ENCODE results near the gene LIMCH1. TPM values are rescaled to one million over a fixed set of nuclear protein-coding genes. Genes with fewer than 3 reads are reported as not detected.

Gene LIMCH1
- total RNA-seq, 1 experiment from 2014 or later, result 19.7 TPM

- Histone ChIP-seq H2AFZ (ENCODE audit: low read length) (no peak overlapping the region), H3K27me3 (ENCODE audit: low read length) (no peaks in the 10 kb centered on the region), H4K20me1 (ENCODE audit: low read length) (no peaks in the 10 kb centered on the region), H3K4me2 (ENCODE audit: low read length) (no peak overlapping the region), H3K9me2 (replicated peaks; ENCODE audit: low read length) (no peaks in the 10 kb centered on the region), H3K4me3 (ENCODE audit: low read length) (no peak overlapping the region), H3K9ac (ENCODE audit: low read length) (no peak overlapping the region), H3F3A (ENCODE audit: low read length, unreplicated experiment) (no peaks in the 10 kb centered on the region), H3K4me1 (ENCODE audit: insufficient read depth, low read length) (no peaks in the 10 kb centered on the region), H3K27ac (ENCODE audit: low read length) (no peak overlapping the region), H3K36me3 (ENCODE audit: low read depth, low read length) (no peaks in the 10 kb centered on the region), H3K9me3 (ENCODE audit: low read length) (no peaks in the 10 kb centered on the region), H3K79me2 (ENCODE audit: low read length) (no peaks in the 10 kb centered on the region)
- TF ChIP-seq EZH2phosphoT487 (IDR thresholded peaks at IDR 0.05; ENCODE audit: borderline replicate concordance, low read length), result no peak
- no peak for TF ChIP-seq CTCF (conservative IDR thresholded peaks at IDR 0.05; ENCODE audit: low read depth, low read length)
- no peak for TF ChIP-seq EZH2 (IDR thresholded peaks at IDR 0.05; ENCODE audit: low read length, unreplicated experiment)
- DNase-seq, result no peak
- no peak for ATAC-seq
- ChIA-PET CTCF (no interaction called here), POLR2A (ENCODE audit: unreplicated experiment) (no interaction called here)
- intact Hi-C loops (cut with micrococcal nuclease), result no loop called here
- no TSS peak for BruUV-seq (replicated peaks)
Measured at GRCh38 chr4:41670530-41670929, 132.6 kb downstream of the LIMCH1 start.

GRCh38 chr4:41670982-41671381 is 133.0 kb downstream of the LIMCH1 start:
- no peak for DNase-seq
- CTCF ChIA-PET, result no interaction called here
- TF ChIP-seq EZH2 (IDR thresholded peaks at IDR 0.05; ENCODE audit: low read length, unreplicated experiment), result no peak
- TF ChIP-seq CTCF (conservative IDR thresholded peaks at IDR 0.05; ENCODE audit: low read depth, low read length), result no peak
- no peak for TF ChIP-seq EZH2phosphoT487 (IDR thresholded peaks at IDR 0.05; ENCODE audit: borderline replicate concordance, low read length)
- H3K9me3 ChIP-seq (ENCODE audit: low read length), result no peaks in the 10 kb centered on the region
- no peak overlapping the region for H3K4me3 ChIP-seq (ENCODE audit: low read length)
- H3K9ac ChIP-seq (ENCODE audit: low read length), result no peak overlapping the region
- no TSS peak for BruUV-seq (replicated peaks)
- H3K36me3 ChIP-seq (ENCODE audit: low read depth, low read length), result no peaks in the 10 kb centered on the region
- H3K79me2 ChIP-seq (ENCODE audit: low read length), result no peaks in the 10 kb centered on the region
- H3K27me3 ChIP-seq (ENCODE audit: low read length), result no peaks in the 10 kb centered on the region
- H3K4me1 ChIP-seq (ENCODE audit: insufficient read depth, low read length), result no peaks in the 10 kb centered on the region
- no peak for ATAC-seq
- no peaks in the 10 kb centered on the region for H3K9me2 ChIP-seq (replicated peaks; ENCODE audit: low read length)
- H4K20me1 ChIP-seq (ENCODE audit: low read length), result no peaks in the 10 kb centered on the region
- no peak overlapping the region for H3K4me2 ChIP-seq (ENCODE audit: low read length)
- H3K27ac ChIP-seq (ENCODE audit: low read length), result no peak overlapping the region
- intact Hi-C loops (cut with micrococcal nuclease), result no loop called here
- no peaks in the 10 kb centered on the region for H3F3A ChIP-seq (ENCODE audit: low read length, unreplicated experiment)
- POLR2A ChIA-PET (ENCODE audit: unreplicated experiment), result no interaction called here
- H2AFZ ChIP-seq (ENCODE audit: low read length), result no peak overlapping the region

DNA sequence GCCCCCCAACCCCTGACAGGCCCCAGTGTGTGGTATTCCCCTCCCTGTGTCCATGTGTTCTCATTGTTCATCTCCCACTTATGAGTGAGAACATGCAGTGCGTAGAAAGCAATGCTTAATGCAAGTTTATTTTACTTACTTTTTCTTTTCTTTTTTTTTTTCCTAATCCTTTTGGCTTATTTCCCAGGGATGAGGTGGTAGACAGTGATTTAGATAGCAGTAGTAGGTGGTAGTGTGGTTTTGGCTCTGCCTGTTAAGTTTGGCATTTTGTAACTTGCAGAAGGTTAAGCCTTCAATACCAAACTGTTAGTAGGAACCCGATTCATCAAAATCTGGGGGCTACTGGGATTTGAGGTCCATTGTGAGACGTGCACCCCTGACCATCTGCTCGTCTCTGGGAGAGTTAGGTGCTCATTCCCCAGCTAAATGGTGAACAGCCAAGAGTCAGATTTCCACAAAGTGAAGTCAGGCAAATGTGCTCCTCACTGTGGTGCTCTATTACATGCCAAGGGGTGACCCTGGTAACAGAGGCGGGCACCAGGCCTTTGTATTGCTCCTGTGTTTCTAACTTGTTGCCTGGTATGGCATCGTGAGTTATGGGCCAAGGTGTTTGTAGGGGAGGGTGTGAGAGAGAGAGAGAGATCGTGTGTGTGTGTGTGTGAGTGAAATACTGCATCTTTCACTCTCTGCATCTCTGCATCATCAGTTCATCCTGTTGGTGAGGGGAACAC is 140.3 kb downstream of the LIMCH1 start:
- Histone ChIP-seq H2AFZ (ENCODE audit: low read length) (no peak overlapping the region), H4K20me1 (ENCODE audit: low read length) (no peaks in the 10 kb centered on the region), H3K4me1 (ENCODE audit: insufficient read depth, low read length) (no peaks in the 10 kb centered on the region), H3K9me3 (ENCODE audit: low read length) (no peaks in the 10 kb centered on the region), H3K9me2 (replicated peaks; ENCODE audit: low read length) (no peaks in the 10 kb centered on the region), H3F3A (ENCODE audit: low read length, unreplicated experiment) (no peaks in the 10 kb centered on the region), H3K27me3 (ENCODE audit: low read length) (no peaks in the 10 kb centered on the region), H3K36me3 (ENCODE audit: low read depth, low read length) (no peaks in the 10 kb centered on the region), H3K9ac (ENCODE audit: low read length) (no peak overlapping the region), H3K27ac (ENCODE audit: low read length) (no peak overlapping the region), H3K4me3 (ENCODE audit: low read length) (no peak overlapping the region), H3K79me2 (ENCODE audit: low read length) (no peaks in the 10 kb centered on the region), H3K4me2 (ENCODE audit: low read length) (no peak overlapping the region)
- TF ChIP-seq EZH2phosphoT487 (IDR thresholded peaks at IDR 0.05; ENCODE audit: borderline replicate concordance, low read length), result no peak
- no peak for TF ChIP-seq CTCF (conservative IDR thresholded peaks at IDR 0.05; ENCODE audit: low read depth, low read length)
- no peak for TF ChIP-seq EZH2 (IDR thresholded peaks at IDR 0.05; ENCODE audit: low read length, unreplicated experiment)
- ATAC-seq (no peak), DNase-seq (no peak)
- CTCF ChIA-PET, result no interaction called here
- POLR2A ChIA-PET (ENCODE audit: unreplicated experiment), result no interaction called here
- no TSS peak for BruUV-seq (replicated peaks)
- intact Hi-C loops (cut with micrococcal nuclease), result no loop called here

Measured in PC-3 (cell line).